Measurements from ENCODE around the gene HIPK4.

Gene HIPK4

DNA sequence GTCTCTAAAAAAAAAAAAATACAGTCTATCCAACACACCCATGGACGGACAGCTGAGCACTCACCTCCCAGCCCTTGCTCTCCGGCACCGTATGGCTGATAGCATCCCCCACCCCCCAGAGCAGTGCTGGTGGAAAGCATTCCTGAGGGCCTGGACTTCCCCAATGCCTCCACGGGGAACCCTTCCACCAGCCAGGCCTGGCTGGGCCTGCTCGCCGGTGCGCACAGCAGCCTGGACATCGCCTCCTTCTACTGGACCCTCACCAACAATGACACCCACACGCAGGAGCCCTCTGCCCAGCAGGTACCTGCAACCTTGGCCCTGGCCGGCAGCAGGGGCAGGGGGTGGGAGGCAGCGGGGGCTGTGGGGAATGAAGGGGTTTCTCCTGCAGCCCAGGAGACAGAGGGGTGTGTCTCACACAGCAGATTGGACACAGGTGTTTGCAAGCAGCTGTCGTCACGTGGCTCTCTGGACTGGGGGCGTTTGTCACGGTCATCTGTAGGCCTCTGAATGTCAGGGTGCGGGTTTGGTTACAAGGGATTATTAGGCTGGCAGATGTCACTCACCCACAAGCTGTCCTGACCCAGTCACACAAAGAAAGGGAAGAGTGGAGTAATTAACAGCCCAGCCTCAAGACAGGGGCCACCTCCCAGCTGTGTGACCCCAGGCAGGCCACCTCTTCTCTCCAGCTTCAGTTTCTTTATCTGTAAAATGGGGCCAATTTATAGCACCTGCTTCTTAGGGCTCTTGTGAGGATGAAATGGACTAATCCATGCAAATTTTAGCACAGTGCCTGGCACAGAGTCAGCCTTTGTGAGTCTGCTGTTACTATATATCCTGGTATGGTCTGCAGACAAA is 22.2 kb downstream of the HIPK4 start:
- no peak for DNase-seq (ENCODE audit: low spot score)

- DNase-seq (ENCODE audit: low spot score) = no peak
Observed at GRCh38 chr19:40366697-40367561, 23.1 kb downstream of the HIPK4 start.

DNA sequence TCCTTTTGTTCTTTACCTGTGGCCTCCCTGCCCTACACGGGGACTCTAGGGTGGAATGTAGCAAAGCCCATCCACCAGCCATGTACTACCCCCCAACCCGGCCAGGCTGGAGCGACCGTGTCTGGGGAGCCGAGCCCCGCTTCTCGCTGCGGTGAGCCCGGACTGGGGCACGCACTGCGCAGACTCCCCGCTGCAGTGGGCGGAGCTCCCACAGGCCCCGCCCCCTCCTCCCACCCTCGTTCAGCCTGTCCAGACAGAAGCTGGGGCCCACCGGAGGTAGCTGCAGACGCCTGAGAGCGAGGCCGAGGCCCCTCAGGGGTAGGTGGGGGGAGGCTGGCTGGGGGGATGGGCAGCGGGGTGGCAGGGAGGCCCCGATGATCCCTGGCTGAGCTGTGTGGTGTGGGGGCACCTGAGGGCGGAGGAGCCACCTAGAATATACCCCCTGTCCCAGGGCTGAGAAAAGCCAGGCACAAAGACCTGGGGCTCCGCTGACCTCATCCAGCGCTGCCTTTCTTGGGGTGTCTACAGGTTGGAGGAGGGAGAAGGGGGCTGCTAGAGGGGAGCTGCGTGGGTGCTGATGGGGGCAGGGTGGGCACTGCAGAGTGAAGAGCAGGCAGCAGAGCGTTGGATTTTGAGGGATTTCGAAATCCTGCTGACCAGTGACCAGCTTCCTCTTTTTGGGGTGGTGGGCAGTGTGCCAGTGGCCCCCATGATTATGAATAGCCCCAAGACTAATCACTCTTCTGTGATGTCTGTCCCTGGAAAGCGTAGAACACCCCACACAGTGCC is 24.2 kb downstream of the HIPK4 start:
- DNase-seq (ENCODE audit: low spot score) = peak; percentile 77

GRCh38 chr19:40365010-40365409 is 25.0 kb downstream of the HIPK4 start:
- DNase-seq (ENCODE audit: low spot score) = no peak

- DNase-seq (ENCODE audit: low spot score) = no peak
Observed at GRCh38 chr19:40363069-40363468, 26.9 kb downstream of the HIPK4 start.

GRCh38 chr19:40362160-40362559 is 27.8 kb downstream of the HIPK4 start:
- no peak for DNase-seq (ENCODE audit: low spot score)

GRCh38 chr19:40360708-40361241 is 29.2 kb downstream of the HIPK4 start:
- no peak for DNase-seq (ENCODE audit: low spot score)

DNA sequence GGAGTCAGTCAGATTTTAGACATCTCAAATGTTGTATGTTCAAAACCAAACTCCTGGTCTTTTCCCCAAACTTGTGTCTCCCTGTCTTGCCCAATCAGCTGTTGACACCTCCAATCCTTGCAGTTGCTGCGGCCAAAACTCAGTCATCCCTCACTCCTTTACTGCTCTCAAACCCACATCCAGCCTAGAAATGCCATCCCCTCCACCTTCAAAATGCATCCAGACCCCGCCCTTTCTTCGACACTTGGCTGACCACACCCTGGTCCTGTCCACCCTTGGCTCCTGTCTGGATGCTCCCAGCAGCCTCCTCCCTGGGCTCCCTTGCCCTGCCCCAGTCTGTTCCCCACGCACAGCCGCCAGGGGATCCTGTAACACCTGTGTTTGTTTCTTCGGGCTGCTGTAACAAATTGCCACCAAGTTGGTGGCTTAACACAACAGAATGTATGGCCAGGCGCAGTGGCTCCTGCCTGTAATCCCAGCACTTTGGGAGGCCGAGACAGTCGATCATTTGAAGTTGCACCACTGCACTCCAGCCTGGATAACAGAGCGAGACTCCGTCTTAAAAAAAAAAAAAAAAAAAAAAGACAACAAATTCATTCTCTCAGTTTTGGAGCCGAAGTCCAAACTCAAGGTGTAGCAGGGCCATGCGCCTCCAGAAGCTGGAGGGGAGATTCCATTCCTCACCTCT is 29.8 kb downstream of the HIPK4 start:
- DNase-seq (ENCODE audit: low spot score) = no peak

- DNase-seq (ENCODE audit: low spot score) = no peak
Observed at GRCh38 chr19:40358773-40359172, 31.2 kb downstream of the HIPK4 start.

GRCh38 chr19:40357640-40358039 is 32.3 kb downstream of the HIPK4 start:
- no peak for DNase-seq (ENCODE audit: low spot score)

DNA sequence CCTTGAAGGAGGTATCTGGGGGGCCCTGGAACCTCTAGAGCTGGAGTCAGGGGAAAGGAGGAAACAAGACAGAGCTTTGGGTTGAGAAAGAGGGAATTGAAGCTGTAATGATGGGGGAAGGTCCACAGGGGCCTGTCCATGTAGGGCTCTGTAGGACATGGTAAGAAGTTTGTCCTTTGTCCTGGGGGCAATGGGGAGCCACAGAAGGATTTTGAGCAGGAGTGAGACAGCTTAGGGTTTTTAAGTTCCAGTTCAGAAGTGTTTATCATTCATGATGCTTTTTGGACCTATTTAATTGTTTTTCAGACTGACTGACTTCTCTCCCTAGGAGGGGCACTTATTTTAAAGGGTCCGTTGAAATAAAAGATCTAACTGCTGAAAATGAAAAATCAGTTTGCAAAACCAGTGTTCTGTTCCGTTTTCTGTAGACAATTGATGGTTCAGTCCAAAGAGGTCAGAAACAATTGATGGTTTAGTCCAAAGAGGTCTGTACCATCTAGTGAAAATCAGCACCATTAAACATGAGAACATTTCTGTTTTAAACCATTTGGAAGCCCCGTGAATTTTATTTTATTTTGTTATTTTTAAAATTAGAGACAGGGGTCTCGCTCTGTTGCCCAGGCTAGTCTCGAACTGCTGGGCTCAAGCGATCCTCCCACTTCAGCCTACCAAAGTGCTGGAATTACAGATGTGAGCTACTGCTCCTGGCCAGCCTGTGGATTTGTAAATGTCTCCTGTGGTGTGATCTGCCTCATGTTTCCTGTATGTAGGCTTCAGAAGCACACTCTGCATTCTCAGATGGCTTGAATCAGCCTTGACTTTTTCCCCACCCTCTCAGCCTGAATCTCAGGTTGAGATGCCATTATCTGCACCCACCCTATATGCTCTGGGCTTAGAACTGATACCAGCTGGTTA is 33.0 kb downstream of the HIPK4 start:
- DNase-seq (ENCODE audit: low spot score) = no peak

- DNase-seq (ENCODE audit: low spot score) = no peak
Observed at GRCh38 chr19:40355975-40356680, 33.9 kb downstream of the HIPK4 start.

GRCh38 chr19:40348961-40349507 is 40.9 kb downstream of the HIPK4 start:
- DNase-seq (ENCODE audit: low spot score) = peak; percentile 80

DNA sequence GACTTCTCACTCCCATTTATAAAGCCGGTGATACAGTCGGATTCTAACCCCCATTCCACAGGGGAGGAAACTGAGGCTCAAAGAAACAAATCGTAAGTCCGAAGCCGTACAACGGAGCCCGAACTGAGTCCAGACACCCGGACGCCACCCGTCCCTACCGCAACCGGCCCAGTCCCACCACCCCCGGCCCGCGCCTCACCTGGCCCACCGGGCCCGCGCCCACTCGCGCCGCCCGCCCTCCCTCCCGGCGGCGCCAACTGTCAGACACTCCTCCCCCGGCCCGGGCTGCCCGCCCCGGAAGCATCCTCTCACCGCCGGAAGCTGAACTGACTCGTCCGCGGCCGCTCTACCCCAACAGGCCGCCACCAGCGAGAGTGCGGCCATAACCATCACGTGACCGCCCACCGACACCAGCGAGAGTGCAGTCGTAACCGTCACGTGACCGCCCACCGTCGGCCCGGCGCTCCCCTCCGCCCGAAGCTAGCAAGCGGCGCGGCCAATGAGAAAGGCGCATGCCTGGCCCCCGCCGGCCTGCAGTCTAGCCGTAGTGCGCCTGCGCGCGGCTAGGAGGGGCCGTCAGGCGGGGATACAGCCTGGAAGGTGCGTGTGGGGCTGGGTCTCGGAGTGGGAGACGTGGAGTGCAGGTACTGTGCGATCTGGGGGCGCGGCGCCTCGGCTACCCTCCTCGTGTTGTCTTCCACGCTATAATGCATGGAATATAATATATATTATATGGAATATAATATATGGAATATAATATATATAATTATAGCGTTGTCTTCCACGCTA is 41.7 kb downstream of the HIPK4 start, which contains the start of the genes C19orf47 and PLD3:
Gene C19orf47 (minus strand): TSS at position 273 of the 789 bp plus-strand sequence. CDS start 6,540 bp downstream, outside the sequence.
Gene PLD3 (plus strand): TSS at position 571 of the 789 bp plus-strand sequence. CDS start 17,789 bp downstream, outside the sequence.
- peak; percentile 99 for DNase-seq (ENCODE audit: low spot score)

DNA sequence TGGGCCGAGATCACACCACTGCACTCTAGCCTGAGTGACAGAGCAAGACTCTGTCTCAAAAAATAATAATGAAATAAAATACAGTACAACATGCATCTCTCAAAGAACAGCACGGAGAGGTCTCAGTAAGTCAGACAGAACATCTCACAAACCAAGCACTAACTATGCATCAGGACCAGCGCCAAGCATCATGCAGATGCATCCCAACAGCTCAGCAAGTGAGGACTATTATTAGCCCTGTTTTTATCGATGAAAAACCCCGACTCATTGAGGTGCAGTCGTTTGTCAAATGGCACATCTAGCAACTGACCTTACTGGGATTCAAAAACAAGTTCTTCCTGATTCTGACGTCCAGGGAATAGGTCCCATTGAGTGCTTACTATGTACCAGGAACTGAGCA is 45.6 kb downstream of the HIPK4 start:
- DNase-seq (ENCODE audit: low spot score) = no peak

- no peak for DNase-seq (ENCODE audit: low spot score)
Observed at GRCh38 chr19:40342644-40343311, 47.2 kb downstream of the HIPK4 start.
